NOMO-1 treated with dmso at 0.1 percent for 144 hours (cell line): ENCODE measurements around the gene HIP1.
"Not testable (repeated sequence)": the region's sequence is repeated elsewhere in the genome, so short reads cannot be mapped to it uniquely, and the experiment has no call there.

Experiments used
- DNase-seq: peaks from one replicate; lab custom pipeline; 2025; ENCODE audit not compliant: unreplicated experiment; lab: John Stamatoyannopoulos, UW

The HIP1 gene

DNA sequence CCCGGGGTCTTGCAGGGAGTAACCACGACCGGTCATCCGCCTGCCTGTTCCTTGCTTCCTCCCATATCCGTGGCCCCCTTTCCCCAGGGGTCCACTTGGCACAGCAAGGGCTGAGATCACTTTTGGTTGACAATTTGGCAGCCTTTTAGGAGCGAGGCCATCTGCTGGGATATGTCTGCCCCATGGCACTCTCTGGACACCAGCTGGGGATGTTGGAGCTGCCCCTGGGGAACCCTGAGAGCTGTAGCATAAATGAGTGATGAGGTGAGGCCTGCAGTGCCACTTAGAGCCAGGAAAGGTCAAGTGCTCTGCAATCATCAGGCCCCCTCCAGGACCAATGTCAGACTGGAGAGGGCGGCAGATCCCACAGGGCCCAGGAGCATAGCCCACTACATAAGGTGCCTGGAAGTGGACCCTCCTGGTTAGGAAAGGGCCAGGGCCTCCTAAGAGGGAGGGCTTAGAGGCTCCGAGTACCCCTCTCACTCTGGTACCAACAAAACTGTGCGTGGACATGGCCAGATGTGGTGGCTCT, 92.1 kb downstream of the HIP1 start:
- DNase-seq: no peak

DNA sequence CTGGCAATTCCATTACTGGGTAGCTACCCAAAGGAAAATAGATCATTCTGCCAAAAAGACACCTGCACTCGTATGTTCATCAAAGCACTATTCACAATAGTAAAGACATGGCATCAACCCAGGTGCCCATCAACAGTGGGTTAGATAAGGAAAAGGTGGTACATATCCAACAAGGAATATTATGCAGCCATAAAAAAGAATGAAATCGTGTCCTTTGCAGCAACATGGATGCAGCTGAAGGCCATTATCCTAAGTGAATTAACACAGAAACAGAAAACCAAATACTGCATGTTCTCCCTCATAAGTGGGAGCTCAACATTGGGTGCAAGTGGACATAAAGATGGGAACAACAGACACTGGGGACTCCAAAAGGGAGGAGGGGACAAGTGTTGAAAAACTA, 93.2 kb downstream of the HIP1 start:
- DNase-seq: no peak

- no peak for DNase-seq
Observed at GRCh38 chr7:75644589-75644988, 94.2 kb downstream of the HIP1 start.

DNA sequence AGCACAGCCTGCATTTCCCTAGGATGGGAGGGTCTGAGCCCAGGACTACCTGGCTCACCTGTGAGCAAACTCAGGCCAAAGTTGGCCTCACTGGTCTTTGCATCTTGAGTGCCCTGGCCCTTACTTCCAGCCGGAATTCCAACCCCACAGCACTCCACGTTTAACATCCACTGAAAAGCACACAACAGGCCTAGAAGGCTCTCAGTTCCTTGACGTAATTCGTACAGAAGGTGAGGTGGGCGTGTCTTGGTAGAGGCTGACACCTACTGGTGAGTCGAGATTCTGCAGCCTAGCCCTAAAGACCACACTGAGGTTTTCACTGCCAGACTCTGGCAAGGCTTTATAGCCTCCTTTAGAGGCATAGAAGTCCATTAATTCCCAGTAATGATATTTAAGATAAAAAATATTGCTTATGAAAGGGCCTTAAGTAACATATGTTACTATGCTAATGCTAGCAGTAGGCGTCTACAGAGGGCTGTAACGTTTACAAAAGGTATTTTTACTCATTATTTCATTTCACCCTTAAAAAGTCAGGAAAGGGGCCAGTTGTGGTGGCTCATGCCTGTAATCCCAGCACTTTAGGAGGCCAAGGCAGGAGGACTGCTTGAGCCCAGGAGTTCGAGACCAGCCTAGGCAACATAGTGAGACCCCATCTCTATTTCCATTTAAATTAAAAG, 95.8 kb downstream of the HIP1 start:
- DNase-seq: peak; percentile 96

- no peak for DNase-seq
Observed at GRCh38 chr7:75640201-75640600, 98.5 kb downstream of the HIP1 start.

GRCh38 chr7:75639886-75640190, 98.9 kb downstream of the HIP1 start:
- no peak for DNase-seq

GRCh38 chr7:75639071-75639885, 99.5 kb downstream of the HIP1 start:
- DNase-seq: no peak

- no peak for DNase-seq
Observed at GRCh38 chr7:75638594-75639070, 100.1 kb downstream of the HIP1 start.

GRCh38 chr7:75637854-75638593, 100.7 kb downstream of the HIP1 start:
- DNase-seq: no peak

DNA sequence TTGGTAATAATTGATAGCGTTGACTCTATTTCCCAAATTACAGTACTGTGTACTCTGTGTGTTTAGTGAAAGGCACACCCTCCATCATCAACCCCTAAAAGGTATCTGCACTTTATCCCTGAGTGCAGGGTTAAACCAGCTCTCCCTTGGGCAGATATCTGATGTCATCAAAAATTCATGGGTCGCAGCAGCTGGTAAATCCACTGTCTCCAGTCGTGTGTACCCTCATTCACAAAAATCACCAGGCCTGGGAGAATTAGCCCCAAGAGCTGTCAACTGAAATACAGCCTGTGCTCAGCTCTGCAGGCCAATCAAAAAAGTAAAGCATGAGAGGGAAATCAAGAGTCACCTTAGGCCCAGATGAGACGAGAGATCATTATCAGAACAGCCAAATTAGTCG, 103.7 kb downstream of the HIP1 start:
- DNase-seq: no peak

GRCh38 chr7:75632587-75632986, 106.2 kb downstream of the HIP1 start:
- DNase-seq: not testable (repeated sequence)

- peak; percentile 45 for DNase-seq
Observed at GRCh38 chr7:75631711-75632110, 107.0 kb downstream of the HIP1 start.

GRCh38 chr7:75630549-75630948, 108.2 kb downstream of the HIP1 start:
- peak; percentile 50 for DNase-seq

GRCh38 chr7:75629044-75629443, 109.7 kb downstream of the HIP1 start:
- DNase-seq: no peak

DNA sequence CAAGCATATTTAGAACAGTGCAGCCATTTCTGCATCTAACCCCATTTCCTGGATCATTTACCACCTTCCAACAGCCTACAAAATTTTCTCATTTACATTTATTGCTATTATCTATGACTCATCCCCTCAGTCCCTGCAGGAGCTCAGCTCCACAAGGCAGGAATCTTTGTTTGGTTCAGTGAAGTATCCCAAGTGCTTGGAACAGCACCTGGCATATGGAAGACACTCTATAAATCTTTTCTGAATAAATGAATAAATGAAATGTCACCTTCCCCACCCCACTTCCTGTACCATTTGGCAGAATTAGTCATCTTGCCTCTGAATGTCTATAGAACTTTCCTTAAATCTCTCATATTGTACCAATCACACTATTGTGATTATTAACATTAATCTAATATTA, 110.7 kb downstream of the HIP1 start:
- DNase-seq: no peak

DNA sequence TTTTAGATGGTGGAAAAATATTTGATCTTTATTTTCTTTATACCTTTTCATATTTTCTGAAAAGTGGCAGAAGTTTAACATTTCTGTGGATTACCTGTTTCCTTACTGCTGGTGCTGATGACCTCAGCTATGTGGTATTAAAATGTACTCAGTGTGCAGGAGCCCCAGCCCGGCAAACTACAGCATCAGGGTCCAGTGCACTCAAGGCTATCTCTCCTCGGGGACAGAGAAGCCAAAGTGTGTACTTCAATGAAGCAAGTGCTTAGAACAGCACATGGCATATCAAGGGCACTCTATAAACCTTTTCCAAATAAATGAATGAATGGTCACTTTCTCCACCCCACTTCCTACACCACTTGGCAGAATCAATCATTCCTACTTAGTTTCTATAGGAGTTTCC, 111.8 kb downstream of the HIP1 start:
- DNase-seq: no peak

- no peak for DNase-seq
Observed at GRCh38 chr7:75625868-75626267, 112.9 kb downstream of the HIP1 start.

DNA sequence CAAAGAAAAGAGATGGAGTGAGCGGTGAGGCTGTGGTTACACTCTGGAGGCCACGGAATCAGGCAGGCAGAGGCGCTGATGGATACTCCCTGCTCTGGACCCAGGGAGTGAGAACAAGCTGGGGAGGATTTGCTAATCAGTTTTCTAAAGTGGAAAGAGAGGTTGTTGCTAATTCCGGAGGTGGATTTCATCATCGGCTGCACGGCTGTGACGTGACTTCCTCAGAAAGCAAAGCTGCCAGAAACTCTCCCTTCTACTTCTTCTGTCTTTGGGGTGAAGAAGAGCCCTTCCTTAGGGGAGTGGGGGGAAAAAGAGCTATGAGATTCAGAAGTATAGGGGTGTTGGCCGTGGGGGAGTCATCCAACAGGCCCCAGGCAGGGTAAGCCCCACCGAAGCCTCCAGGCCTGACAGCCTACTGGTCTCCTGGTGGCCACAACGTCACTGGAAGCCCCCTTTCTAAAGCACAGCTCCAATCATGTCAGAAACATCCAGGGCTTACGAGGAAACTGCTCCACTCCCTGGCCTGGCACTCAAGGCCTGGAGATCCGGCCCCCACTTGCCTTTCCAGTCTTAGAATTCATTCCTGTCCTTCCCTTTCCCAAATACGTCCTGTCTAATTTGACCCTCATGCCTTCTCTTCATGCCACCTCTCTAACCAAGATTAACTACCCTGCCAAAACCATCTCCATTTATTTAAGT, 114.5 kb downstream of the HIP1 start:
- DNase-seq: peak; percentile 97

DNA sequence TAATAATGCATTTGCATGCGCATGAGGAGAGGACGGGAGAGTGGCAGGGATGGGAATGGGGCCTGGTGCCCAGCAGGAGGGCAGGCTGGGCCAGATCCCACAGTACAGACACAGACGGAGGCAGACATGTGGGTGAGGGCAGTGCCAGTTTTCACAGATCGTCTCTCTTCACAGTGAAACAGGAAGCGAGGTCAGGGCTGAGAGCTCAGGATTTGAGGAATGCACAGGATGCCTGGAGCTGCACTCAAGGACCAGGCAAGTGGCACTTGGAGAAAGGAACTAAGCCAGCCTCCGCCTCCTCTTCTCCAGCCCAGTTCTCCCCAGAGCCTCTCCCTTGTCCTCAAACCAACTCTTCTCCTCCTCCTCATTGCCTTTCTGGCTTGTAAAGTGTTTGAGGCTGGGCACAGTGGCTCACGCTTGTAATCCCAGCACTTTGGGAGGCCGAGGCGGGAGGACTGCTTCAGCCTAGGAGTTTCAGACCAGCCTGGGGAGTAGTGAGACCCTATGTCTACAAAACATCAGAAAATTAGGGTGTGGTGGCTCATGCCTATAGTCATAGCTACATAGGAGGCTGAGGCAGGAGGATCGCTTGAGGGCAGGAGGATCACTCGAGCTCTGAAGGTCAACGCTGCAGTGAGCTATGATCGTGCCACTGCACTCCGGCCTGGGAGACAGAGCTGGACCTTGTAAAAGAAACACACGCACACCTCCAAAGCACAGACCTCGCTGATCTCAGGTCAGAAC, 115.2 kb downstream of the HIP1 start:
- DNase-seq: no peak

GRCh38 chr7:75621124-75621523, 117.6 kb downstream of the HIP1 start:
- peak; percentile 79 for DNase-seq
